Frontal cortex (tissue), 4 donors: Measurements from ENCODE around the gene EDC4. TPM values are rescaled to one million over a fixed set of nuclear protein-coding genes. Genes with fewer than 3 reads are reported as not detected.
"Not testable (repeated sequence)": the region's sequence is repeated elsewhere in the genome, so short reads cannot be mapped to it uniquely, and the experiment has no call there.

Experiments used
- DNase-seq, 2 donors: peaks; one replicate each; pipeline ENCODE4 v3.0.0; 2012; ENCODE audit warnings: low spot score in 2 of 2
- FAIRE-seq: peaks from 2 replicates; lab custom pipeline; 2012; peaks lifted over from hg19 to GRCh38; lab: Jason Lieb, UNC
- total RNA-seq: library from RNA; depleted of rRNA; stranded (reverse); fragments of >200 nt; gene quantifications from one replicate; pipeline ENCODE4 v1.2.3, GENCODE V29; 2014
- donor health status: control.
- donor health status: control.
- donor health status: control.

The EDC4 gene, protein sequence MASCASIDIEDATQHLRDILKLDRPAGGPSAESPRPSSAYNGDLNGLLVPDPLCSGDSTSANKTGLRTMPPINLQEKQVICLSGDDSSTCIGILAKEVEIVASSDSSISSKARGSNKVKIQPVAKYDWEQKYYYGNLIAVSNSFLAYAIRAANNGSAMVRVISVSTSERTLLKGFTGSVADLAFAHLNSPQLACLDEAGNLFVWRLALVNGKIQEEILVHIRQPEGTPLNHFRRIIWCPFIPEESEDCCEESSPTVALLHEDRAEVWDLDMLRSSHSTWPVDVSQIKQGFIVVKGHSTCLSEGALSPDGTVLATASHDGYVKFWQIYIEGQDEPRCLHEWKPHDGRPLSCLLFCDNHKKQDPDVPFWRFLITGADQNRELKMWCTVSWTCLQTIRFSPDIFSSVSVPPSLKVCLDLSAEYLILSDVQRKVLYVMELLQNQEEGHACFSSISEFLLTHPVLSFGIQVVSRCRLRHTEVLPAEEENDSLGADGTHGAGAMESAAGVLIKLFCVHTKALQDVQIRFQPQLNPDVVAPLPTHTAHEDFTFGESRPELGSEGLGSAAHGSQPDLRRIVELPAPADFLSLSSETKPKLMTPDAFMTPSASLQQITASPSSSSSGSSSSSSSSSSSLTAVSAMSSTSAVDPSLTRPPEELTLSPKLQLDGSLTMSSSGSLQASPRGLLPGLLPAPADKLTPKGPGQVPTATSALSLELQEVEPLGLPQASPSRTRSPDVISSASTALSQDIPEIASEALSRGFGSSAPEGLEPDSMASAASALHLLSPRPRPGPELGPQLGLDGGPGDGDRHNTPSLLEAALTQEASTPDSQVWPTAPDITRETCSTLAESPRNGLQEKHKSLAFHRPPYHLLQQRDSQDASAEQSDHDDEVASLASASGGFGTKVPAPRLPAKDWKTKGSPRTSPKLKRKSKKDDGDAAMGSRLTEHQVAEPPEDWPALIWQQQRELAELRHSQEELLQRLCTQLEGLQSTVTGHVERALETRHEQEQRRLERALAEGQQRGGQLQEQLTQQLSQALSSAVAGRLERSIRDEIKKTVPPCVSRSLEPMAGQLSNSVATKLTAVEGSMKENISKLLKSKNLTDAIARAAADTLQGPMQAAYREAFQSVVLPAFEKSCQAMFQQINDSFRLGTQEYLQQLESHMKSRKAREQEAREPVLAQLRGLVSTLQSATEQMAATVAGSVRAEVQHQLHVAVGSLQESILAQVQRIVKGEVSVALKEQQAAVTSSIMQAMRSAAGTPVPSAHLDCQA (N-terminal part only)
- 64.0 TPM for total RNA-seq

DNA sequence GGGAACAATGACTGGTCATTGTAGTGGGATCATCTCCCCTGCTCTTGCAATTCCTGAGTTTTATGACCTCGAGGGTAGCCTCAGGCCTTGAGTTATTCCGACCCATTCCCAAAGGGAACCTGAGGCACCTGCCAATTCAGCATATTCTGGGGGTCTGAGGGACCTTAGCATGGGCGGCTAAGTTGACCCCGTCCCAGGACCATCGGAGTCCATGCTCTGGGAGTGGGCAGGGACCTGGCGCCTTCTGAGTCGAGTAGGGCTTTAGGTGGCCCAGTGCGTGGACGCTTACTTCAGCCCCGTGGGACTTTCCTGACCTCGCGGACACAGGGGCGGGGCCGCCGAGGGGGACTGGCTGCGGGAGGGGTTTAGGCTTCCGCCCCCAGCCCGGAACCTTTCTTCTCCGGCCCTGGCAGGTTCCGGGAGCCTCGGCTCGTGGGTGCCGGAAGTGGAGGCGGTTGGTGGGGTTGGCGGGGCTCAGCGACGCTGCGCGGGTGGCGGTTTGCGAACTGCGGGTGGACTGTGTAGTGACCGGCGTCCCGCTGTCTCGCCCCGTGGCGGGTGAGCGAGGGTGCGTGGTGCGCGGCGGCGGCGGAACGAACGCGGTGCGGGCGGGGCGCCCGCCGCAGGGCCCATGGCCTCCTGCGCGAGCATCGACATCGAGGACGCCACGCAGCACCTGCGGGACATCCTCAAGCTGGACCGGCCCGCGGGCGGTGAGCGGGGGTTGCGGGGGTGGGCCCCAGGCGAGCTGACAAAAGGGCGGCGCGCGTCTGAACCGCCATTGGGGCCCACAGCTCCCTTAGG, at the start of gene EDC4:
Gene EDC4, plus strand, starts transcription at position 422 of the 804 bp plus-strand sequence. Its CDS starts 210 bp downstream, at position 632.
- no peak for FAIRE-seq

DNA sequence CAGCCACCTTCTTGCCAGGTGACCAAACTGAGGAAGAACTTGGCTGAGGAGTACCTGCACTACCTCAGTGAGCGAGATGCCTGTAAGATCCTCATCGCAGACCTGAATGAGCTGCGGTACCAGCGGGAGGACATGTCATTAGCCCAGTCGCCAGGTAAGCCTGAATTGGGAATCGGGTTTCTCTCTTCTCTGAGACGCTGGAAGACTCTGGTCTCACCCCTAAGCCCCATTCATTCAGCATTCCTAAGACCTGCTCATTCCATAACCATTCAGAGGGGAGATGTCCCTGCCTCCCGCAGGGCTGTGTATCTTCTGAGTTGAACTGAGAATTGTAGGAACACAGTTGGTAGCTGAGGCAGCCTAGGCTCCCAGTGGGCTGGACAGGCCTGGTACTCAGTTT, 47.7 kb upstream of the EDC4 start:
- FAIRE-seq (no peak), DNase-seq (no peak)

More for the DNA sequence above, at the start of gene EDC4:
- DNase-seq = peak; percentile 83 to 93

DNA sequence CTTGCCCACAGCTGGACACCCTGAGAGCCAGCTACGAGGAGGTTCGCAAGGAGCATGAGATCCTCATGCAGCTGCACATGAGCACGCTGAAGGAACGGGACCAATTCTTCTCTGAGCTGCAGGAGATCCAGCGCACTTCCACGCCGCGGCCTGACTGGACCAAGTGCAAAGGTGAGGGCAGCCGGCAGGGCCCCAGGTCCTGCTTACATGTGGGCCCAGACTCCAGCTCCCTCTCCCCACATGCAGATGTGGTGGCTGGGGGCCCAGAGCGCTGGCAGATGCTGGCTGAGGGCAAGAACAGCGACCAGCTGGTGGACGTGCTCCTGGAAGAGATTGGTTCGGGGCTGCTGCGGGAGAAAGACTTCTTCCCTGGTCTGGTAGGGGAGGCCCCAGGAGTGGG, 46.9 kb upstream of the EDC4 start:
- no peak for FAIRE-seq
- no peak for DNase-seq

DNA sequence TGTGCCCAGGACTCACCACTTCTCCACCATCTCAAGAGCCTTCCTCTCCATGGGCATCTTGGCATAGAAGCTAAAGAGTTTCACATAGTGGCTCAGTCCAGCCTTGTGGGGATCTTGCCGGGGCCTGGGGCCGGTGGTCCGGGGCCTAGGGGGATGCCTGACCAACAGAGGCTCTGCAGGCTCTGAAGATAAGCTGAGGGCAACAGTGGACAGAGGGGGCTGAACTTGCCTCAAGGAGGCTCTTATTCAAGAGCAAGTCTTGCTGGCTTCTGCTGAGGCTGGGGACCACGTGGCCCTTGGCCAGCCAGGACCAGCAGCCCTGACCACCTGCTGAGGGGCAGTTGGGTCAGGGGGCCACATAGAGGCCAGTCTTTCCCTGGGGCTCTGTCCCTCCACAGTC, 44.2 kb upstream of the EDC4 start:
- FAIRE-seq (no peak), DNase-seq (no peak)

DNA sequence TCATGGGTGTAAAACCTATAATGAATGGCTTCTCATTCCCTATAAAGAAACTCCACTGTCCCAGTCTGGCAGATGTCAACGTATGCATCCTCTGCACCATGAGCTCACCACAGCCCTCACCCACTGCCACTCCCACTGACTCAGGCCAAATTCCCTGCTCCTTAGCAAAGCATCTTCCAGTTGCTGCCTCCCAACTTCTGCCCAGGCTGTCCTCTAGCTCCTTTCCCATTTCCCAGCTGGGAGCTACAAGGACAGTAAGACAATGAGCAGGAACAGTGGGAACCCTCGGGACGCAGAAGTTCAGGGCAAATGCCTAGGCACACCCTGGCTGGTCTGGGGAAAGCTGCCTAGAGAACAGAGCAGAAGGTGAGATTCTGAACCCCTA, 39.8 kb upstream of the EDC4 start:
- FAIRE-seq (no peak), DNase-seq (peak in 1 of 2 donors; percentile 40)

DNA sequence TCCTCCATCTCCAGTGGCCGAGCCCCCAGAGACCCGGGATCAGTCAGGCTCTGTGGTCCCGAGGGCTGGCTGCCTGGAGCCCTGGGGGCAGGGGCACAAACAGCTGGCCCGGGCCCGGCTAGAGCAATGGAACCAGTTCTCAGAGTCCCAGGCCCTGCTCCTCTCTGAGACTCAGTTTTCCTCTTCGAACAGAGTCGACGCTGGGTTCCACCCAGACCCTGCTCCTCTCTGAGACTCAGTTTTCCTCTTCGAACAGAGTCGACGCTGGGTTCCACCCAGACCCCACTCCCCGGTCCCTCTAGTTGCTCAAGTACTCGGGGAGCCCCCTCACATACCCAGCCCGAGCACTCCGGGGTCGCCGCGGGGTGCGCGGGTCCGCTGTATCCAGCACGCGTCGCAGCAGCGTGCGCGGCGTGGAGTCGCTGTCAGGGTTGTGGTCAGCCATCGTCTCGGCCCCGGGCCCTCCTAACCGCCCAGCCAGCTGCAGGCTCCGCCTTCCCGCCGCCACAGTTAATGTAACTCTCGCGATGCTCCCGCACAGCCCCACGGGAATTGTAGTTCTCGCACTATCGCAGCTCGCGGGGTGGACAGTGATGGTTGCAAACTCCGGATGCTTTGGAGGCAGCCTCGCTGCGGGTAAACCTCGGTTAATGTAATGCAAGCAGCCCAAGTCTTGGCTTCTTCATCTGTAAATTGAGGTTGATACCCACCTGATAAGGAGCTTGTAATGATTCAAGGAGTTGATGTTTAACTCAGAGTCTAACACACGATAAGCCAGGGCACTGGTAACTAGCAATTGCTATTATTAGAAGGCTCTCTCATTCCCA, 39.2 kb upstream of the EDC4 start:
- FAIRE-seq (no peak), DNase-seq (peak; percentile 88 to 98)

DNA sequence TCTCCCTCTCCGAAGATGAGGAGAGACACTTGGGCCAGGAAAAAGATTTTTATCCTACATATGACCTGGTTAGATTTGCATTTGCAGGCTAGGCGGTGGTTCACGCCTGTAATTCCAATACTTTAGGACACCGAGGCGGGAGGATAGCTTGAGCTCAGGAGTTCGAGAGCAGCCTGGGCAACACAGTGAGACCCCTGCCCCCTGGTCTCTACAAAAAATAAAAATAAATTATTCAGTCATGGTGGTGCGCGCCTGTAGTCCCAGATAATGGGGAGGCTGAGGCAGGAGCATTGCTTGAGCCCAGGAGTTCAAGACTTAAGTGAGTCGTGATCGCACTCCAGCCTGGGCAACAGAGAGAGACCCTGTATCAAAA, 38.6 kb upstream of the EDC4 start:
- no peak for DNase-seq
- FAIRE-seq = no peak

DNA sequence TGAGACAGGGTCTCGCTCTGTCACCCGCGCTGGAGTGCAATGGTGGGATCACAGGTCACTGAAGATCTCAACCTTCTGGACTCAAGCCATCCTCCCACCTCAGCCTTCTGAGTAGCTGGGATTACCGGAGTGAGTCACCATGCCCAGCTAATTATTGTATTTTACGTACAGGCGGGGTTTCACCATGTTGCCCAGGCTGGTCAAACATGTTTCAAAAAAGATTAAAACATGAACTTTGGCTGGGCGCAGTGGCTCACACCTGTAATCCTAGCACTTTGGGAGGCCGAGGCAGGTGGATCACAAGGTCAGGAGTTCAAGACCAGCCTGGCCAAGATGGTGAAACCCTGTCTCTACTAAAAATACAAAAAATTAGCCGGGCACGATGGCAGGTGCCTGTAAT, 35.7 kb upstream of the EDC4 start:
- not testable (repeated sequence) for DNase-seq, FAIRE-seq

DNA sequence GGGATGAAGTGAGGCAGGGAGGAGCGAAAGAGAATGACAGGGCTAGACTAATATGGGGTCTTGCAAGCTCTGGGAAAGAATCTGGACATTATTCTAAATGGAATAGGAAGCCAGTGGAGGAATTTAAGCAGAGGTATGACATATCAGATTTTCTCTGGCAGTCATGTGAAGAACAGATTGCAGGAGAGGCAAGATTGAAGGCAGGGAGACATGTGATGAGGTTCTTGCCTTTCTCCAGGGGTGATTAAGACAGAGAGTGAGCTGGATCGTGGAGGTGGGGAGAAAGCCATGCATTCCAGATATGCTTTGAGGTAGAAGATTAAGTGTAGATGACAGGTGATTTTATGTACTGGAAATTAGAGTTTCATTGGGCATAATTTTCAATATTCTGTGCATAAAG, 35.0 kb upstream of the EDC4 start:
- DNase-seq (no peak), FAIRE-seq (no peak)

DNA sequence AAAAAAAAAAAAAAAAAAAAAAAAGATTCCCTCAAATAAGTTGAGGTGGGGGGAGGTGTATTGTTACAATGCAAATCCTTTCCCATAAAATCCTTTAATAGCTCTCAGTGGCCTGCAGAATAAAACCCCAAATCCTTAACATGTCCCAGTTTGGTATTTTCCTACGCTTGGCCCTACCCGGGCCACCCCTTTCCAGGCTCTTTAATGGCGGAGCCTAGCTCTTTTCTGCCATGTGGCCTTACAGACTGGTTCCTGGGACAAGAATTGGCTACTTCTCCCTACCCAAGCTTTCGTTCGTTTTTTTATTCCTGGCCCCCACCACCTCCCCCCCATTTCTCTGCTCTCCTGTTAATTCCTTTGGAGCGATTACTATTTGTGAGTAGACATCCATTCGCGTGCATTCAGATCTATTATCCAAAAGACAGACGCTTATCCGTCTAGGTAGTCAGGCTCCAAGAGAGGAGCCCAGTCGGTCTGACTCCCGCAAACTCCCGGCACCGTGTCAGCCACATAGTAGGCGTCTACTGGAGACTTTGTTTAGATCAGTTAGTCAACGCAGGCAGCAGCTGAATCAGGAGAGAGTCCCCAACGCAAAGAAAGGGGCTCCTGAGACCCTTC, 31.5 kb upstream of the EDC4 start:
- no peak for DNase-seq
- no peak for FAIRE-seq

DNA sequence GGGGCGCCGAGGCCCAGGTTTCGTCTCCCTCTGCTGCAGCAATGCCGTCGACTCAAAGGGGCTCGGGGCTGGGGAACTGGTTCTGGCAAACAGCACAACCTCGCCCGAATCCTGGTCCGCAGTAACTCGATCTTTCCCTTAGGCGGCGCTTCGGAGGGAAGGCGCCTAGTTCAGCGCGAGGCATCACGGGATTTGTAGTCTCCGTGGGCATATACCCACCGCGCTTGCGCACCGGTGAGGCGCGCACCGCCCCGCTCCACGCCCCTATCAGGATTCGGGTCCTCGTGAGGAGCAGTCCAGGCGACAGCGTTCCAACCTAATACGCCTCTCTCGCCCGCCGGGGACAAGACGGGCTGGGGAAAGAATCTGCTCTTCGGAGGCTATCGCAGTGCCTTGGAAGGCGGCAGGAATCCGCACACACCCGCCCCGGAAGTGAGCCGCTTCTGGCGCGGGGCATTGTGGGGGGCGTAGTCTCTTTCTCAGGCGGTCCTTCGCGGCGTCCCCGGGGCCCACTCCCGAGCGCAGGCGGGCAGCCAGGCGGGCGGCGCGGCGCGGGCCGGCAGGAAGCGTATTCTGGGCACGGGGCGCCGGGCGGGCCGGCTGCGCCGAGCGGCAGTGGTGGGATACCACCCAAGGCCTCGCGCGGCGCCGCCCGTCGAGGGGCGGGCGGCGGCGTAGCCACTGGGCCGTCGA, 30.9 kb upstream of the EDC4 start, which contains the start of gene THAP11:
Gene THAP11, plus strand, starts transcription at position 505 of the 693 bp plus-strand sequence. CDS start 235 bp downstream, outside the sequence.
- DNase-seq (peak; percentile 93 to 95), FAIRE-seq (no peak)

DNA sequence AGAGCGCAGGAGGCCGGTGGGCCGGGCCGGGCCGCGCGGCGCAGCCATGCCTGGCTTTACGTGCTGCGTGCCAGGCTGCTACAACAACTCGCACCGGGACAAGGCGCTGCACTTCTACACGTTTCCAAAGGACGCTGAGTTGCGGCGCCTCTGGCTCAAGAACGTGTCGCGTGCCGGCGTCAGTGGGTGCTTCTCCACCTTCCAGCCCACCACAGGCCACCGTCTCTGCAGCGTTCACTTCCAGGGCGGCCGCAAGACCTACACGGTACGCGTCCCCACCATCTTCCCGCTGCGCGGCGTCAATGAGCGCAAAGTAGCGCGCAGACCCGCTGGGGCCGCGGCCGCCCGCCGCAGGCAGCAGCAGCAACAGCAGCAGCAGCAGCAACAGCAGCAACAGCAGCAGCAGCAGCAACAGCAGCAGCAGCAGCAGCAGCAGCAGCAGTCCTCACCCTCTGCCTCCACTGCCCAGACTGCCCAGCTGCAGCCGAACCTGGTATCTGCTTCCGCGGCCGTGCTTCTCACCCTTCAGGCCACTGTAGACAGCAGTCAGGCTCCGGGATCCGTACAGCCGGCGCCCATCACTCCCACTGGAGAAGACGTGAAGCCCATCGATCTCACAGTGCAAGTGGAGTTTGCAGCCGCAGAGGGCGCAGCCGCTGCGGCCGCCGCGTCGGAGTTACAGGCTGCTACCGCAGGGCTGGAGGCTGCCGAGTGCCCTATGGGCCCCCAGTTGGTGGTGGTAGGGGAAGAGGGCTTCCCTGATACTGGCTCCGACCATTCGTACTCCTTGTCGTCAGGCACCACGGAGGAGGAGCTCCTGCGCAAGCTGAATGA, 30.1 kb upstream of the EDC4 start:
- FAIRE-seq (no peak), DNase-seq (no peak)

DNA sequence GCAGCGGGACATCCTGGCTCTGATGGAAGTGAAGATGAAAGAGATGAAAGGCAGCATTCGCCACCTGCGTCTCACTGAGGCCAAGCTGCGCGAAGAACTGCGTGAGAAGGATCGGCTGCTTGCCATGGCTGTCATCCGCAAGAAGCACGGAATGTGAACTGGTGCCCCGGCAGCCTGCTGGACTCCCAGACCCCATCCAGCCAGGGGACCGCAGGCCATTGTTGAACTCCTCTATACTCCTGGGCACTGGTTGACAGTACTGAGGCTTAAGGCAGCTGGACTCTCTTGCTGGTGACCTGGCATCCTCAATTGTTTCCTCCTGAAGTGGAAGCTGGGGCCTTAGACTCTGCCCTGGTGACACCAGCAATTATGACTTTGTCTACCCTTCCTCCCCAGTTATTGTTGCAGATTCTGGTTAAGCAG, 29.5 kb upstream of the EDC4 start:
- no peak for FAIRE-seq
- no peak for DNase-seq

DNA sequence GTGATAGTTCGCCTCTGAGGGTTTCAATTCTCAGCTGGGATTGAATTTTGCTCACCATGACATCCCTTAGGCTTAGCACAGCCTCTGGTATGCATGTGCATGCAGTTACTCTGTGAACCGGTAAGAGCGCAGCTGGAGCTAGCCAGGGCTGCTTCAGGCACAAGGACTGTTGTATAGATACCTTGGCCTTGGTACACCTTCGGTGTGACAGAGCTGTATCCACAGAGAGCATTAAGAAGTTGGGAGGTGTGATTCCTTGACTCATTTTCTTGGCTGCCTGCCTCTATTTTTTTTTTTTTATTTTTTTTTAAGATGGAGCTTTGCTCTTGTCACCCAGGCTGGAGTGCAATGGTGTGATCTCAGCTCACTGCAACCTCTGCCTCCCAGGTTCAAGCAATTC, 28.4 kb upstream of the EDC4 start:
- FAIRE-seq (no peak), DNase-seq (no peak)

DNA sequence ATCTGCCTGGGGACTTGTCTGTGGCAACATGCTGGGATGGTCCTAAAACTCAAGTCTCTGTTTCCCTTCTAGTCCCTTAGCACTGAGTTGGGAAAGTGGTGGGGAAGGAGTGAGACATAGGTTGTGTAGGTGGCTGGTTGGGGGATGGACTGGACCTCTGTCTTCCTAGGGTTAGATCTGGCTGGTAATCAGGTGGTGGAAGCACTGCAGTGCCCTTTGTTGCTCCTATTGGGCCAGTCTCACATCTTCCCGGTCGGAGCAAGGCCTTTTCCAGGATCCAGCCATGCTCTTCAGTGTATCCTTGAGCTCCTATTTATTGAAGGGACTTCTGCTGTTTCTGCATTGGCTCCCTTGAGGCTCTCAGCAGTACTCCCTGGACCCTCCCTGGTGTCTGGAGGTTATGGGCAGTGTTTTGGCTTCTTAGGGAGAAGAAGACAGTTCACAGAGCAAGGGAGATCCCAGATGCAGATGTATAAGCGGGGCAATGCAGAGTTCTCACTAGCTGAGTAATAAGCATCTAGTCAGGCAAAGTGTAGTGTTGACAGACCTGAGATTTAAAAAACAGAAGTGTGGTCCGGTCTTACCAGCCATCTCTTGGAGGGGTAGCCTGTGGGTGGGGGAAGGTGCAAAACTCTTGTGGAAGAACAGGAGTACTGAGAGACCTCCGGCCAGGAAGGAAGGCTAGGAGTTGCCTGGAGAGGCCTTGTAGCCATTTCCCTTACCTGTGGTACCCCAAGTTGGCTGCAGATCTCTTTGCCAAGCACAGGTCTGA, 27.4 kb upstream of the EDC4 start:
- DNase-seq = no peak
- no peak for FAIRE-seq

DNA sequence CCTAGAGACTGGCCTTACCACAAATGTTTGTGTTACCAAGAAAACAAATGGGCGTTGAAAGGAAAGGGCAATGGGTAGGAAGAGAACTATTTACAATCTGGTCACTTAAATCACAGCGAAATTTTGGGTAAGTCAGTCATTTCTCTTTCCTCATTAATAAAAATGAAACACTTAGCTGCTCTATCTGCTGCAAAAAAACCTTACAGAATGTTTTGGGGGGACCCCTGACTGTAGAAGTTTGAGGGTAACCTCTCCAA, 26.9 kb upstream of the EDC4 start:
- no peak for FAIRE-seq
- no peak for DNase-seq
